Measurements from ENCODE around the gene TRAF1.

TRAF1 gene

GRCh38 chr9:120915854-120916470 is 10.6 kb downstream of the TRAF1 start:
- DNase-seq (ENCODE audit: low read depth) = no peak
- TF ChIP-seq, protein P1, sequence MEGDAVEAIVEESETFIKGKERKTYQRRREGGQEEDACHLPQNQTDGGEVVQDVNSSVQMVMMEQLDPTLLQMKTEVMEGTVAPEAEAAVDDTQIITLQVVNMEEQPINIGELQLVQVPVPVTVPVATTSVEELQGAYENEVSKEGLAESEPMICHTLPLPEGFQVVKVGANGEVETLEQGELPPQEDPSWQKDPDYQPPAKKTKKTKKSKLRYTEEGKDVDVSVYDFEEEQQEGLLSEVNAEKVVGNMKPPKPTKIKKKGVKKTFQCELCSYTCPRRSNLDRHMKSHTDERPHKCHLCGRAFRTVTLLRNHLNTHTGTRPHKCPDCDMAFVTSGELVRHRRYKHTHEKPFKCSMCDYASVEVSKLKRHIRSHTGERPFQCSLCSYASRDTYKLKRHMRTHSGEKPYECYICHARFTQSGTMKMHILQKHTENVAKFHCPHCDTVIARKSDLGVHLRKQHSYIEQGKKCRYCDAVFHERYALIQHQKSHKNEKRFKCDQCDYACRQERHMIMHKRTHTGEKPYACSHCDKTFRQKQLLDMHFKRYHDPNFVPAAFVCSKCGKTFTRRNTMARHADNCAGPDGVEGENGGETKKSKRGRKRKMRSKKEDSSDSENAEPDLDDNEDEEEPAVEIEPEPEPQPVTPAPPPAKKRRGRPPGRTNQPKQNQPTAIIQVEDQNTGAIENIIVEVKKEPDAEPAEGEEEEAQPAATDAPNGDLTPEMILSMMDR (IDR thresholded peaks at IDR 0.05; ENCODE audit: low read depth, low read length, missing control alignments) = no peak
- no peak overlapping the region for H3K4me3 ChIP-seq (ENCODE audit: low read depth, low read length)

DNA sequence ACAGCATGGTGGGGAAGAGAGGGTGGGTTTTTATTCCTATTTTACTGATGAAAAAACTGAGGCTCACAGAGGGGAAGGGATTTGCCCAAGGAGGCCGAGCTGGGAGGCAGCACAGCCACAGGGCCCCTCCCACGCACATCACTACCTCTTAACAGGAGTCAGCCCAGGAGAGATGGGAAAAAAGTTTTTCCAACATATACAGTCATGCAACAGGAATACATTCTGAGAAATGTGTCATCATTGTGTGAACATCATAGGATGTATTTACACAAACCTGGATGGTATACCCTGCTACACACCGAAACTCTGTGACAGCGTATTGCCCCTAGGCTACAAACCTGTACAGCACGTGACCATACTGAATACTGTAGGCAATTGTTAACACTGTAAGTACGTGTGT is 11.6 kb downstream of the TRAF1 start:
- DNase-seq (ENCODE audit: low read depth) = no peak
- H3K4me3 ChIP-seq (ENCODE audit: low read depth, low read length) = no peak overlapping the region
- TF ChIP-seq, protein P1 (IDR thresholded peaks at IDR 0.05; ENCODE audit: low read depth, low read length, missing control alignments) = no peak

- TF ChIP-seq, protein P1 (IDR thresholded peaks at IDR 0.05; ENCODE audit: low read depth, low read length, missing control alignments) = no peak
- no peak overlapping the region for H3K4me3 ChIP-seq (ENCODE audit: low read depth, low read length)
- no peak for DNase-seq (ENCODE audit: low read depth)
Measured at GRCh38 chr9:120914396-120914795, 12.2 kb downstream of the TRAF1 start.

DNA sequence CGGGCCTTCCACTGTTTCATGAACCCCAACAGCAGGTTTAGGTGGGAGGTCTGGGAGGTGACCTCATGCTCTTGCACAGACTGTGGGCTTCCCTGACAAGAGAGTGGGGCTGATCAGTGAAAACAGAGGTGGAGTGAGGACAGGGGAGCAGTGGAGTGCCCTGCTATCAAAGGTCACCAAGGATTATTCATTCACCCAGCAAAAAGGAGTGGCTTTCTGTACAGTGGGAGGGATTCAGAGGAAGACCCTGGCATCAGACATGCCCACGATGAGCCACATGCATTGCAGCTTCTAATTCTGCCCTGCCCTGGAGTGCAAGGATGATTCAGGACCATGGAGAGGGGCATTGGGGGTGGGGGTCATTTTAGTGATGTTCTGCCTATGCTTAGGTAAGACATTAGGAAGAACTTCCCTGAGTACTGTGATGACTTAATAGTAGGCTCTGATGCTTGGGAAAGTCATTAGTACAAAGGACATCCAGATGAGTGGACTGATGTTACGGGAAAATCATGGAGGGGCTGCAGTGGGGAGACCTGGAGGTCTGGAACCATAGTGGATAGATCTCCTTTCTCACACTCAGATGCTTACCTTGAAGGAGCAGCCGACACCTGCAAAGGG is 12.8 kb downstream of the TRAF1 start:
- DNase-seq (ENCODE audit: low read depth) = no peak
- TF ChIP-seq, protein P1 (IDR thresholded peaks at IDR 0.05; ENCODE audit: low read depth, low read length, missing control alignments) = no peak

GRCh38 chr9:120912958-120913646 is 13.5 kb downstream of the TRAF1 start:
- DNase-seq (ENCODE audit: low read depth) = no peak
- TF ChIP-seq, protein P1 (IDR thresholded peaks at IDR 0.05; ENCODE audit: low read depth, low read length, missing control alignments) = no peak
- H3K4me3 ChIP-seq (ENCODE audit: low read depth, low read length) = no peak overlapping the region

More for the DNA sequence above, 12.8 kb downstream of the TRAF1 start:
- H3K4me3 ChIP-seq (ENCODE audit: low read depth, low read length) = no peak overlapping the region

- TF ChIP-seq, protein P1 (IDR thresholded peaks at IDR 0.05; ENCODE audit: low read depth, low read length, missing control alignments) = no peak
- no peak overlapping the region for H3K4me3 ChIP-seq (ENCODE audit: low read depth, low read length)
- DNase-seq (ENCODE audit: low read depth) = no peak
Measured at GRCh38 chr9:120911295-120911837, 15.2 kb downstream of the TRAF1 start.
